H1 (cell line): Measurements from ENCODE around the gene CSNK1G3. TPM values are rescaled to one million over a fixed set of nuclear protein-coding genes. Genes with fewer than 3 reads are reported as not detected.

ENCODE experiments used
- CTCF ChIA-PET: fragments of 300-600 bp; sonication (Branson Sonifier 250); formaldehyde crosslinking; loops from one replicate; lab custom pipeline; 2021; ENCODE audit not compliant: partially characterized antibody; lab: Charles Lee
- POLR2A ChIA-PET: fragments of 300-600 bp; sonication (Branson Sonifier 250); formaldehyde crosslinking; loops from one replicate; lab custom pipeline; 2021; ENCODE audit warnings: inconsistent platforms; ENCODE audit not compliant: partially characterized antibody; lab: Charles Lee
- DNase-seq, 2 experiments: peaks; one replicate each; pipeline versions ENCODE4 v3.0.0 to v3.0.0-alpha.2; 2010 to 2022; ENCODE audit warnings: low spot score in 2 of 2, low read depth in 1 of 2, mixed read lengths in 1 of 2
- FAIRE-seq: peaks from 2 replicates; lab custom pipeline; 2011; peaks lifted over from hg19 to GRCh38; lab: Jason Lieb, UNC
- H2AFZ ChIP-seq: 2 replicates; pipeline ENCODE4 v1.8.1; 2012; ENCODE audit warnings: low read length, inconsistent platforms
- H2AK5ac ChIP-seq: 2 replicates; pipeline ENCODE4 v1.6.1; 2013; ENCODE audit warnings: low read depth, low read length
- H2BK120ac ChIP-seq: replicated peaks from 2 replicates; pipeline ENCODE3; 2013; ENCODE audit warnings: low read depth, low read length, inconsistent platforms
- H2BK12ac ChIP-seq: 2 replicates; pipeline ENCODE4 v1.6.1; 2013; ENCODE audit warnings: low read depth, low read length
- H2BK15ac ChIP-seq: 2 replicates; pipeline ENCODE4 v1.6.1; 2013; ENCODE audit warnings: low read length
- H2BK20ac ChIP-seq: 2 replicates; pipeline ENCODE4 v1.6.1; 2013; ENCODE audit warnings: low read length
- H2BK5ac ChIP-seq: 2 replicates; pipeline ENCODE4 v1.6.1; 2013; ENCODE audit warnings: low read depth, low read length
- H3K14ac ChIP-seq: 2 replicates; pipeline ENCODE4 v1.6.1; 2013; ENCODE audit warnings: inconsistent platforms; ENCODE audit not compliant: insufficient read length
- H3K18ac ChIP-seq: 2 replicates; pipeline ENCODE4 v1.6.1; 2013; ENCODE audit warnings: low read length; ENCODE audit errors: extremely low read depth
- H3K23ac ChIP-seq: 2 replicates; pipeline ENCODE4 v1.6.1; 2013; ENCODE audit warnings: inconsistent platforms; ENCODE audit not compliant: insufficient read length
- H3K23me2 ChIP-seq: 2 replicates; pipeline ENCODE4 v1.6.1; 2013; ENCODE audit warnings: low read depth, low read length
- H3K27ac ChIP-seq: 2 replicates; pipeline ENCODE4 v1.6.1; 2011; ENCODE audit warnings: low read depth, low read length, inconsistent platforms
- H3K27me3 ChIP-seq, 4 experiments: replicated peaks in 1 of 4; 1 replicate in 1 of 4; 2 replicates in 3 of 4; pipeline versions ENCODE4 v1.6.1 to v1.8.1; 2011 to 2013; ENCODE audit warnings: low read length in 3 of 4, mild to moderate bottlenecking in 3 of 4, inconsistent platforms in 2 of 4, mixed read lengths in 2 of 4, moderate library complexity in 1 of 4; ENCODE audit not compliant: control insufficient read depth in 3 of 4, insufficient read depth in 3 of 4; ENCODE audit errors: extremely low read depth in 1 of 4
- H3K36me3 ChIP-seq, 4 experiments: 2 replicates each; pipeline versions ENCODE4 v1.6.1 to v1.8.1; 2011 to 2013; ENCODE audit warnings: mild to moderate bottlenecking in 4 of 4, low read length in 3 of 4, moderate library complexity in 2 of 4, control low read depth in 1 of 4, inconsistent platforms in 1 of 4; ENCODE audit not compliant: insufficient read depth in 4 of 4, control insufficient read depth in 2 of 4
- H3K4ac ChIP-seq: replicated peaks from 2 replicates; pipeline ENCODE3; 2013; ENCODE audit warnings: low read length, low read depth, mixed read lengths, inconsistent platforms; ENCODE audit not compliant: insufficient read length
- H3K4me1 ChIP-seq, 4 experiments: replicated peaks in 1 of 4; 1 replicate in 1 of 4; 2 replicates in 3 of 4; pipeline versions ENCODE4 v1.6.1 to v1.8.1; 2011 to 2013; ENCODE audit warnings: low read length in 3 of 4, inconsistent platforms in 2 of 4, mixed read lengths in 1 of 4; ENCODE audit not compliant: insufficient read depth in 4 of 4, control insufficient read depth in 3 of 4
- H3K4me2 ChIP-seq, 2 experiments: 2 replicates each; pipeline versions ENCODE4 v1.6.1 to v1.8.1; 2011 to 2013; ENCODE audit warnings: low read depth in 2 of 2, low read length in 2 of 2, control low read depth in 1 of 2, inconsistent platforms in 1 of 2, mild to moderate bottlenecking in 1 of 2; ENCODE audit not compliant: insufficient read depth in 1 of 2
- H3K4me3 ChIP-seq, 4 experiments: fragments of 200-600, 300-600 bp in 1 of 4; sonication (generic), shearing (Covaris generic), sonication (Bioruptor Twin) in 1 of 4; 2 replicates each; pipeline versions ENCODE4 v1.5.1 to v1.8.1; 2011 to 2016; ENCODE audit warnings: low read length in 4 of 4, low read depth in 3 of 4, control low read depth in 2 of 4, inconsistent platforms in 2 of 4, mild to moderate bottlenecking in 2 of 4, mixed read lengths in 1 of 4, moderate library complexity in 1 of 4; ENCODE audit not compliant: insufficient read depth in 2 of 4; ENCODE audit errors: extremely low read depth in 1 of 4
- H3K56ac ChIP-seq: replicated peaks from 2 replicates; pipeline ENCODE3; 2013; ENCODE audit warnings: low read depth, mild to moderate bottlenecking, mixed read lengths, low read length, inconsistent platforms; ENCODE audit not compliant: insufficient read length
- H3K79me1 ChIP-seq: 2 replicates; pipeline ENCODE4 v1.6.1; 2013; ENCODE audit warnings: low read depth, low read length, control low read depth
- H3K79me2 ChIP-seq, 2 experiments: 2 replicates each; pipeline versions ENCODE4 v1.6.1 to v1.8.1; 2012 to 2013; ENCODE audit warnings: low read length in 2 of 2, mild to moderate bottlenecking in 2 of 2, inconsistent platforms in 1 of 2; ENCODE audit not compliant: insufficient read depth in 2 of 2, control insufficient read depth in 1 of 2
- H3K9ac ChIP-seq, 4 experiments: replicated peaks in 1 of 4; 1 replicate in 1 of 4; 2 replicates in 3 of 4; pipeline versions ENCODE4 v1.6.1 to v1.8.1; 2011 to 2013; ENCODE audit warnings: low read depth in 3 of 4, low read length in 3 of 4, control low read depth in 2 of 4, mild to moderate bottlenecking in 2 of 4, moderate library complexity in 2 of 4, inconsistent platforms in 1 of 4; ENCODE audit errors: extremely low read depth in 1 of 4
- H3K9me3 ChIP-seq, 2 experiments: 2 replicates each; pipeline versions ENCODE4 v1.6.1 to v1.8.1; 2012 to 2013; ENCODE audit warnings: mild to moderate bottlenecking in 2 of 2, moderate library complexity in 2 of 2, control low read depth in 1 of 2, inconsistent platforms in 1 of 2, low read depth in 1 of 2, low read length in 1 of 2, mixed read lengths in 1 of 2; ENCODE audit not compliant: insufficient read depth in 2 of 2
- H4K20me1 ChIP-seq, 2 experiments: replicated peaks in 1 of 2; 2 replicates each; pipeline versions ENCODE3 to v1.8.1; 2011 to 2013; ENCODE audit warnings: inconsistent platforms in 2 of 2, low read length in 2 of 2, mild to moderate bottlenecking in 1 of 2; ENCODE audit not compliant: insufficient read depth in 2 of 2, control insufficient read depth in 1 of 2
- H4K5ac ChIP-seq: 2 replicates; pipeline ENCODE4 v1.6.1; 2013; ENCODE audit warnings: low read length, low read depth, mixed read lengths, inconsistent platforms; ENCODE audit not compliant: insufficient read length
- H4K8ac ChIP-seq: 2 replicates; pipeline ENCODE4 v1.8.0; 2013; ENCODE audit warnings: mild to moderate bottlenecking, moderate library complexity, low read length, inconsistent platforms; ENCODE audit not compliant: insufficient read depth; ENCODE audit errors: extremely low read depth
- H4K91ac ChIP-seq: replicated peaks from 2 replicates; pipeline ENCODE3; 2013; ENCODE audit warnings: low read length, mixed read lengths, inconsistent platforms; ENCODE audit not compliant: insufficient read length
- RAD21 ChIP-seq, 2 experiments: IDR thresholded peaks in 1 of 2; conservative IDR thresholded peaks in 1 of 2; 2 replicates each; pipeline ENCODE4 v1.6.1; 2011; ENCODE audit warnings: low read depth in 2 of 2, low read length in 2 of 2, improper control_type of control experiment in 1 of 2, inconsistent platforms in 1 of 2, mild to moderate bottlenecking in 1 of 2, moderate library complexity in 1 of 2
- SP2 ChIP-seq: IDR thresholded peaks from 2 replicates; pipeline ENCODE4 v1.6.1; 2012; ENCODE audit warnings: mild to moderate bottlenecking, low read length, inconsistent platforms
- SUZ12 ChIP-seq: fragments of 200-600 bp; sonication (generic); IDR thresholded peaks from 2 replicates; pipeline ENCODE4 v1.6.1; 2012; ENCODE audit warnings: mild to moderate bottlenecking, inconsistent platforms, low read length, moderate library complexity, mixed read lengths
- WGBS, 2 experiments: shearing (Covaris generic) in 1 of 2; methylation state at CpG; one replicate each; pipeline versions ENCODE4 v1.1.6 to v1.1.7; 2013 to 2015; ENCODE audit warnings: low lambda C conversion rate in 2 of 2, mixed read lengths in 2 of 2, inconsistent platforms in 1 of 2, low coverage in 1 of 2, missing lambda C conversion rate in 1 of 2; ENCODE audit not compliant: insufficient replicate concordance in 2 of 2, insufficient coverage in 1 of 2, insufficient read length in 1 of 2; ENCODE audit errors: extremely low coverage in 1 of 2, missing lambda C conversion rate in 1 of 2; 5-methylcytosine and 5-hydroxymethylcytosine counted together
- polyA plus RNA-seq, 7 experiments: library from polyadenylated mRNA; depleted of rRNA in 3 of 7; stranded (reverse) in 5 of 7; unstranded in 2 of 7; fragments of >200 nt in 5 of 7; fragments of 200-250 nt in 2 of 7; gene quantifications; 1 replicate in 5 of 7; 2 replicates in 1 of 7; 4 replicates in 1 of 7; pipeline versions ENCODE4 v1.2.1 to v1.2.3, GENCODE V29; 2011 to 2013; ENCODE audit warnings: missing spikeins in 2 of 7, mixed read lengths in 2 of 7
- total RNA-seq: library from RNA; stranded (reverse); fragmentation: NEBNext Ultra II Directional; extraction: Animal tissue kit (Norgen Biotek cat#: 25700); gene quantifications from 2 replicates; pipeline ENCODE4 v1.2.1, GENCODE V29; 2021
- TF ChIP-seq, protein P1 (sequence below), 3 experiments: IDR thresholded peaks; 1 replicate in 2 of 3; 2 replicates in 1 of 3; pipeline versions ENCODE4 v1.5.1 to v1.6.1; 2011; ENCODE audit warnings: low read length in 3 of 3, mild to moderate bottlenecking in 3 of 3, inconsistent platforms in 2 of 3, low read depth in 1 of 3, moderate library complexity in 1 of 3; ENCODE audit not compliant: insufficient read depth in 1 of 3; ENCODE audit errors: control extremely low read depth in 1 of 3

Gene CSNK1G3
- total and polyA plus RNA-seq, 2 of the 8 experiments (the other 6 are each of a cell fraction or from before 2014, with no cell fraction given) = 10.6 to 58.9 TPM

DNA sequence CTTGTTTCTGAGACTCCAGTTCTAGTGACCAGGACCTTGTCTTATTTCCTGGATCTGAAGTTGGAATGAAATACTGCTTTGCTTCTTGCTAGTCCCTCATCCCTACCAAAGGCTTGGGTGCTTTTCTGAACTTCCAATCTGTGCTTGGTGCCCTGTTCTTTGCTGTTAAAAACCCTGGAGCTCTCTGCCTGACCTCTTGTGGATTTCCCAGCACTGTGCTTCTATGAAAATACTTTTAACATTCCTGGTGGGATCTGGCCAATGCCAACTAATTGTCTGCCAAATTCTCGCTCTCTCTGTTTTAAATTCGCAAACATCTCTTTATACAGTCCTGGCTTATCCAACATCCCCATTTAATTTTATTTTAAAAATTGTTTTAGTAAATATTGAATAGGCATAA is 26.7 kb upstream of the CSNK1G3 start:
- Histone ChIP-seq H3K4me2 (no peak overlapping the region), H3K9ac (no peak overlapping the region), H3K23me2 (no peaks in the 10 kb centered on the region), H3K36me3 (no peaks in the 10 kb centered on the region), H3K18ac (no peak overlapping the region), H2BK12ac (no peak overlapping the region), H3K79me2 (no peaks in the 10 kb centered on the region), H3K14ac (no peak overlapping the region), H3K79me1 (no peaks in the 10 kb centered on the region), H3K9me3 (no peaks in the 10 kb centered on the region), H2AK5ac (no peak overlapping the region), H3K4me1 (no peaks in the 10 kb centered on the region), H2BK5ac (no peak overlapping the region), H3K56ac (no peak overlapping the region), H2BK15ac (no peak overlapping the region), H2BK120ac (no peak overlapping the region), H4K5ac (no peak overlapping the region), H3K23ac (no peak overlapping the region), H4K20me1 (no peaks in the 10 kb centered on the region), H3K4ac (no peak overlapping the region), H3K27ac (no peak overlapping the region), H4K91ac (no peak overlapping the region), H2AFZ (peak overlapping the region; percentile 78; the same call in 1 of the 2 replicates), H3K4me3 (no peak overlapping the region), H4K8ac (no peak overlapping the region), H2BK20ac (no peak overlapping the region), H3K27me3 (no peaks in the 10 kb centered on the region)
- POLR2A ChIA-PET = no interaction called here
- 78% methylated on average over 2 of the region's 2 CpGs; no CpG with 5 or more reads in 1 of the 2 experiments for WGBS, 2 experiments
- TF ChIP-seq, protein P1, sequence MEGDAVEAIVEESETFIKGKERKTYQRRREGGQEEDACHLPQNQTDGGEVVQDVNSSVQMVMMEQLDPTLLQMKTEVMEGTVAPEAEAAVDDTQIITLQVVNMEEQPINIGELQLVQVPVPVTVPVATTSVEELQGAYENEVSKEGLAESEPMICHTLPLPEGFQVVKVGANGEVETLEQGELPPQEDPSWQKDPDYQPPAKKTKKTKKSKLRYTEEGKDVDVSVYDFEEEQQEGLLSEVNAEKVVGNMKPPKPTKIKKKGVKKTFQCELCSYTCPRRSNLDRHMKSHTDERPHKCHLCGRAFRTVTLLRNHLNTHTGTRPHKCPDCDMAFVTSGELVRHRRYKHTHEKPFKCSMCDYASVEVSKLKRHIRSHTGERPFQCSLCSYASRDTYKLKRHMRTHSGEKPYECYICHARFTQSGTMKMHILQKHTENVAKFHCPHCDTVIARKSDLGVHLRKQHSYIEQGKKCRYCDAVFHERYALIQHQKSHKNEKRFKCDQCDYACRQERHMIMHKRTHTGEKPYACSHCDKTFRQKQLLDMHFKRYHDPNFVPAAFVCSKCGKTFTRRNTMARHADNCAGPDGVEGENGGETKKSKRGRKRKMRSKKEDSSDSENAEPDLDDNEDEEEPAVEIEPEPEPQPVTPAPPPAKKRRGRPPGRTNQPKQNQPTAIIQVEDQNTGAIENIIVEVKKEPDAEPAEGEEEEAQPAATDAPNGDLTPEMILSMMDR (IDR thresholded peaks at IDR 0.05; ENCODE audit: control extremely low read depth in 1 of 3, insufficient read depth in 1 of 3, low read depth in 1 of 3, low read length in 3 of 3) = peak in 1 of 3 experiments; percentile 8; a peak in 1 of 4 replicates
- TF ChIP-seq SP2 (no peak), SUZ12 (no peak), RAD21 (IDR thresholded peaks at IDR 0.05 in 1 of 2, conservative IDR thresholded peaks at IDR 0.05 in 1 of 2; ENCODE audit: low read depth in 2 of 2, low read length in 2 of 2) (peak; percentile 9 to 21; a peak in 1 of 4 replicates)
- CTCF ChIA-PET = interaction anchor here (1.2 kb wide), 1 partner anchor 39 kb away, joined by 3 read pairs; no protein-coding TSS in a partner anchor
- no peak for DNase-seq
- FAIRE-seq = no peak
